Ureter (tissue), 1 donor: Measurements from ENCODE around the gene HSPA1B. TPM values are rescaled to one million over a fixed set of nuclear protein-coding genes. Genes with fewer than 3 reads are reported as not detected.
A peak's percentile ranks its signal among the peaks of the same experiment; 100 is the strongest.

ENCODE experiments used
- DNase-seq: peaks from one replicate; pipeline ENCODE4 v3.0.0-alpha.2; 2020; ENCODE audit warnings: low spot score
- total RNA-seq: library from RNA; stranded (reverse); gene quantifications from one replicate; pipeline ENCODE4 v1.2.4, GENCODE V29; 2023
- donor health status: DM: yes; HTN: yes; CAD: no.

Gene HSPA1B
- total RNA-seq, 1 donor from 2014 or later: 163 TPM

DNA sequence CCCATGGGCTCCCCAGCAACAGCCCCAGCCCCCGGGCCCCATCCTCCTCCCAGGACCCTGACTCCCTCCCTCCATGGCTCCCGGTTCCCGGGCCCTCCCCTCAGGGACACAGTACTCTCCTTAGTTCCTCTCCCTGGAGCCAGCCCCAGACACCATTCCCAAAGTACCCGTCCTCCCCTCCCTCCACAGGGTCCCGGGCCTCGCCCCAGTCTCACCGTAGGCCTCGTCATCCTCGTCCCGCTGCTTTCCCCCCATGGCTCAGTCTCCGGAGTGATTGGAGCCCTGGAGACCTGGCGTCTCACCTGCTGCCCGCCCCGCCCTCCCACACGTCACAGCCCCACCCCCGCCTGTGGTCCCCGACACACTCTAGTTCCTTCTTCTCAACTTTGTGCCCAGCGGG, 51.2 kb downstream of the HSPA1B start, which contains the start of gene SLC44A4:
SLC44A4 (minus strand) TSS at position 272 of the 400 bp plus-strand sequence; CDS start at position 255, 17 bp downstream.
- peak; percentile 63 for DNase-seq

GRCh38 chr6:31879143-31879542, 51.6 kb downstream of the HSPA1B start:
- DNase-seq: no peak

Other genes starting within 250 kb of the HSPA1B start
- 0.42 TPM for gene LTB, start 245.3 kb upstream of the HSPA1B start, total RNA-seq
- 6.7 TPM for gene LST1, start 241.5 kb upstream of the HSPA1B start, total RNA-seq
- gene NCR3, start 234.7 kb upstream of the HSPA1B start, total RNA-seq: not detected
- 6.7 TPM for gene AIF1, start 212.5 kb upstream of the HSPA1B start, total RNA-seq
- gene PRRC2A, start 207.0 kb upstream of the HSPA1B start, total RNA-seq: 186 TPM
- gene BAG6, start 175.1 kb upstream of the HSPA1B start, total RNA-seq: 234 TPM
- 2.4 TPM for gene APOM, start 171.8 kb upstream of the HSPA1B start, total RNA-seq
- 21.5 TPM for gene C6orf47, start 167.0 kb upstream of the HSPA1B start, total RNA-seq
- 15.3 TPM for gene GPANK1, start 162.7 kb upstream of the HSPA1B start, total RNA-seq
- 149 TPM for gene CSNK2B, start 161.7 kb upstream of the HSPA1B start, total RNA-seq
- 20.6 TPM for gene LY6G5B, start 157.8 kb upstream of the HSPA1B start, total RNA-seq
- 3.0 TPM for gene LY6G5C, start 146.7 kb upstream of the HSPA1B start, total RNA-seq
- 44.5 TPM for gene ABHD16A, start 124.4 kb upstream of the HSPA1B start, total RNA-seq
- not detected for gene LY6G6F, start 120.9 kb upstream of the HSPA1B start, total RNA-seq
- gene LY6G6D, start 112.4 kb upstream of the HSPA1B start, total RNA-seq: not detected
- gene LY6G6C, start 106.0 kb upstream of the HSPA1B start, total RNA-seq: not detected
- gene MPIG6B, start 104.4 kb upstream of the HSPA1B start, total RNA-seq: 0.26 TPM
- gene DDAH2, start 98.4 kb upstream of the HSPA1B start, total RNA-seq: 33.3 TPM
- 276 TPM for gene CLIC1, start 91.2 kb upstream of the HSPA1B start, total RNA-seq
- 27.8 TPM for gene MSH5, start 87.7 kb upstream of the HSPA1B start, total RNA-seq
- 2.8 TPM for gene SAPCD1, start 65.1 kb upstream of the HSPA1B start, total RNA-seq
- gene VWA7, start 50.4 kb upstream of the HSPA1B start, total RNA-seq: 5.5 TPM
- gene VARS1, start 32.0 kb upstream of the HSPA1B start, total RNA-seq: 105 TPM
- gene LSM2, start 20.8 kb upstream of the HSPA1B start, total RNA-seq: 35.6 TPM
- 1.7 TPM for gene HSPA1L, start 12.5 kb upstream of the HSPA1B start, total RNA-seq
- 191 TPM for gene HSPA1A, start 12.2 kb upstream of the HSPA1B start, total RNA-seq
- 29.2 TPM for gene NEU1, start 35.1 kb downstream of the HSPA1B start, total RNA-seq
- gene SLC44A4, start 51.3 kb downstream of the HSPA1B start, total RNA-seq: 79.8 TPM
- 53.4 TPM for gene EHMT2, start 70.0 kb downstream of the HSPA1B start, total RNA-seq
- gene ZBTB12, start 74.3 kb downstream of the HSPA1B start, total RNA-seq: 6.4 TPM
- 17.1 TPM for gene C2, start 100.0 kb downstream of the HSPA1B start, total RNA-seq
- gene CFB, start 118.4 kb downstream of the HSPA1B start, total RNA-seq: 41.4 TPM
- 59.6 TPM for gene NELFE, start 131.2 kb downstream of the HSPA1B start, total RNA-seq
- 73.7 TPM for gene SKIC2, start 131.4 kb downstream of the HSPA1B start, total RNA-seq
- gene DXO, start 144.4 kb downstream of the HSPA1B start, total RNA-seq: 29.3 TPM
- gene C4A, start 154.3 kb downstream of the HSPA1B start, total RNA-seq: 71.1 TPM
- gene C4B, start 187.1 kb downstream of the HSPA1B start, total RNA-seq: 152 TPM
- 3.8 TPM for gene CYP21A2, start 210.7 kb downstream of the HSPA1B start, total RNA-seq